Loucy (cell line): ENCODE measurements around the gene IPO9.
A peak's percentile ranks its signal among the peaks of the same experiment; 100 is the strongest.

ENCODE experiments used
- H2AFZ ChIP-seq: fragments of 200-600 bp; sonication (generic); 2 replicates; pipeline ENCODE4 v1.6.0; 2016; ENCODE audit warnings: antibody characterized with exemption, mild to moderate bottlenecking, low read length, moderate library complexity
- H3F3A ChIP-seq: fragments of 200-600 bp; 2 replicates; pipeline ENCODE4 v1.6.0; 2016; ENCODE audit warnings: antibody characterized with exemption, low read depth, mild to moderate bottlenecking
- H3K27me3 ChIP-seq: fragments of 200-600 bp; sonication (generic); 2 replicates; pipeline ENCODE4 v1.6.1; 2014; ENCODE audit warnings: low read length, mild to moderate bottlenecking; ENCODE audit not compliant: insufficient read depth, poor library complexity, severe bottlenecking
- H3K36me3 ChIP-seq: fragments of 200-600 bp; sonication (generic); 2 replicates; pipeline ENCODE4 v1.6.1; 2016; ENCODE audit warnings: low read length; ENCODE audit not compliant: insufficient read depth
- H3K4me1 ChIP-seq: fragments of 200-600 bp; sonication (generic); 2 replicates; pipeline ENCODE4 v1.5.1; 2014; ENCODE audit warnings: low read length, mild to moderate bottlenecking; ENCODE audit not compliant: insufficient read depth, poor library complexity, severe bottlenecking
- H3K4me2 ChIP-seq: fragments of 200-600 bp; sonication (generic); 2 replicates; pipeline ENCODE4 v1.6.0; 2014; ENCODE audit warnings: antibody characterized with exemption, low read length, low read depth, mild to moderate bottlenecking; ENCODE audit not compliant: poor library complexity, severe bottlenecking
- H3K4me3 ChIP-seq: fragments of 200-600 bp; sonication (generic); 2 replicates; pipeline ENCODE4 v1.5.1; 2014; ENCODE audit warnings: low read length, mild to moderate bottlenecking, mixed read lengths; ENCODE audit not compliant: poor library complexity, severe bottlenecking
- H3K79me2 ChIP-seq: fragments of 200-600 bp; sonication (generic); 2 replicates; pipeline ENCODE4 v1.6.1; 2014; ENCODE audit warnings: low read length; ENCODE audit not compliant: insufficient read depth
- H3K9ac ChIP-seq: fragments of 200-600 bp; sonication (generic); 2 replicates; pipeline ENCODE4 v1.6.0; 2014; ENCODE audit warnings: mild to moderate bottlenecking, low read depth, low read length, moderate library complexity; ENCODE audit not compliant: poor library complexity, severe bottlenecking
- H3K9me2 ChIP-seq: fragments of 200-600 bp; sonication (generic); replicated peaks from 2 replicates; pipeline ENCODE4 v1.6.1; 2016; ENCODE audit warnings: low read depth, low read length, mixed read lengths
- H3K9me3 ChIP-seq: fragments of 200-600 bp; sonication (generic); 2 replicates; pipeline ENCODE4 v1.6.1; 2014; ENCODE audit warnings: mild to moderate bottlenecking, antibody characterized with exemption, low read length, low read depth; ENCODE audit not compliant: insufficient read depth
- H4K20me1 ChIP-seq: fragments of 200-600 bp; sonication (generic); 2 replicates; pipeline ENCODE4 v1.6.0; 2014; ENCODE audit warnings: antibody characterized with exemption, low read length, mild to moderate bottlenecking; ENCODE audit not compliant: insufficient read depth, poor library complexity, severe bottlenecking
- CTCF ChIP-seq: fragments of 200-600 bp; sonication (generic); conservative IDR thresholded peaks from 2 replicates; pipeline ENCODE4 v1.5.1; 2014; ENCODE audit warnings: mild to moderate bottlenecking, antibody characterized with exemption, low read length
- EZH2phosphoT487 ChIP-seq: fragments of 200-600 bp; IDR thresholded peaks from 2 replicates; pipeline ENCODE4 v1.6.1; 2018; ENCODE audit warnings: antibody characterized with exemption, mild to moderate bottlenecking, moderate library complexity, borderline replicate concordance

The IPO9 gene

GRCh38 chr1:201876148-201876818 is 47.3 kb downstream of the IPO9 start:
- Histone ChIP-seq H3K4me3 (no peak overlapping the region), H3K9me2 (no peaks in the 10 kb centered on the region), H3K4me1 (no peaks in the 10 kb centered on the region), H3K79me2 (no peaks in the 10 kb centered on the region), H3K36me3 (peaks cover 52% of the 10 kb centered on the region), H3K4me2 (no peak overlapping the region), H3F3A (no peaks in the 10 kb centered on the region; the same call in 1 of the 2 replicates), H4K20me1 (no peaks in the 10 kb centered on the region), H3K9me3 (no peaks in the 10 kb centered on the region), H3K9ac (no peak overlapping the region), H2AFZ (no peak overlapping the region), H3K27me3 (no peaks in the 10 kb centered on the region)
- no peak for TF ChIP-seq EZH2phosphoT487
- TF ChIP-seq CTCF, result peak; percentile 46

- H3K9ac ChIP-seq, result no peak overlapping the region
- no peak overlapping the region for H3K4me2 ChIP-seq
- H3K9me2 ChIP-seq, result no peaks in the 10 kb centered on the region
- H3F3A ChIP-seq, result no peaks in the 10 kb centered on the region; the same call in 1 of the 2 replicates
- H4K20me1 ChIP-seq, result no peaks in the 10 kb centered on the region
- H3K36me3 ChIP-seq, result peaks cover 35% of the 10 kb centered on the region; the same call in 1 of the 2 replicates
- H3K4me3 ChIP-seq, result no peak overlapping the region
- no peaks in the 10 kb centered on the region for H3K9me3 ChIP-seq
- H2AFZ ChIP-seq, result no peak overlapping the region
- no peaks in the 10 kb centered on the region for H3K79me2 ChIP-seq
- TF ChIP-seq CTCF (peak; percentile 66), EZH2phosphoT487 (no peak)
- H3K4me1 ChIP-seq, result no peaks in the 10 kb centered on the region
- H3K27me3 ChIP-seq, result no peaks in the 10 kb centered on the region
These were observed 49.0 kb downstream of the IPO9 start for GRCh38 chr1:201877877-201878401.

- Histone ChIP-seq H3K79me2 (no peaks in the 10 kb centered on the region), H3K27me3 (no peaks in the 10 kb centered on the region), H3K4me1 (no peaks in the 10 kb centered on the region), H3K9me2 (no peaks in the 10 kb centered on the region), H3K36me3 (peaks cover 9% of the 10 kb centered on the region; the same call in 1 of the 2 replicates), H3K4me3 (no peak overlapping the region), H3K9me3 (no peaks in the 10 kb centered on the region), H3F3A (no peaks in the 10 kb centered on the region; the same call in 1 of the 2 replicates), H3K9ac (no peak overlapping the region), H4K20me1 (no peaks in the 10 kb centered on the region), H3K4me2 (no peak overlapping the region), H2AFZ (no peak overlapping the region)
- TF ChIP-seq EZH2phosphoT487, result no peak
- no peak for TF ChIP-seq CTCF
These were observed 52.1 kb downstream of the IPO9 start for GRCh38 chr1:201880928-201881571.
